ENCODE results near the gene IL12RB2. TPM values are rescaled to one million over a fixed set of nuclear protein-coding genes. Genes with fewer than 3 reads are reported as not detected.

The IL12RB2 gene, protein sequence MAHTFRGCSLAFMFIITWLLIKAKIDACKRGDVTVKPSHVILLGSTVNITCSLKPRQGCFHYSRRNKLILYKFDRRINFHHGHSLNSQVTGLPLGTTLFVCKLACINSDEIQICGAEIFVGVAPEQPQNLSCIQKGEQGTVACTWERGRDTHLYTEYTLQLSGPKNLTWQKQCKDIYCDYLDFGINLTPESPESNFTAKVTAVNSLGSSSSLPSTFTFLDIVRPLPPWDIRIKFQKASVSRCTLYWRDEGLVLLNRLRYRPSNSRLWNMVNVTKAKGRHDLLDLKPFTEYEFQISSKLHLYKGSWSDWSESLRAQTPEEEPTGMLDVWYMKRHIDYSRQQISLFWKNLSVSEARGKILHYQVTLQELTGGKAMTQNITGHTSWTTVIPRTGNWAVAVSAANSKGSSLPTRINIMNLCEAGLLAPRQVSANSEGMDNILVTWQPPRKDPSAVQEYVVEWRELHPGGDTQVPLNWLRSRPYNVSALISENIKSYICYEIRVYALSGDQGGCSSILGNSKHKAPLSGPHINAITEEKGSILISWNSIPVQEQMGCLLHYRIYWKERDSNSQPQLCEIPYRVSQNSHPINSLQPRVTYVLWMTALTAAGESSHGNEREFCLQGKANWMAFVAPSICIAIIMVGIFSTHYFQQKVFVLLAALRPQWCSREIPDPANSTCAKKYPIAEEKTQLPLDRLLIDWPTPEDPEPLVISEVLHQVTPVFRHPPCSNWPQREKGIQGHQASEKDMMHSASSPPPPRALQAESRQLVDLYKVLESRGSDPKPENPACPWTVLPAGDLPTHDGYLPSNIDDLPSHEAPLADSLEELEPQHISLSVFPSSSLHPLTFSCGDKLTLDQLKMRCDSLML
- 151 and 159 TPM in 2 replicates for total RNA-seq

DNA sequence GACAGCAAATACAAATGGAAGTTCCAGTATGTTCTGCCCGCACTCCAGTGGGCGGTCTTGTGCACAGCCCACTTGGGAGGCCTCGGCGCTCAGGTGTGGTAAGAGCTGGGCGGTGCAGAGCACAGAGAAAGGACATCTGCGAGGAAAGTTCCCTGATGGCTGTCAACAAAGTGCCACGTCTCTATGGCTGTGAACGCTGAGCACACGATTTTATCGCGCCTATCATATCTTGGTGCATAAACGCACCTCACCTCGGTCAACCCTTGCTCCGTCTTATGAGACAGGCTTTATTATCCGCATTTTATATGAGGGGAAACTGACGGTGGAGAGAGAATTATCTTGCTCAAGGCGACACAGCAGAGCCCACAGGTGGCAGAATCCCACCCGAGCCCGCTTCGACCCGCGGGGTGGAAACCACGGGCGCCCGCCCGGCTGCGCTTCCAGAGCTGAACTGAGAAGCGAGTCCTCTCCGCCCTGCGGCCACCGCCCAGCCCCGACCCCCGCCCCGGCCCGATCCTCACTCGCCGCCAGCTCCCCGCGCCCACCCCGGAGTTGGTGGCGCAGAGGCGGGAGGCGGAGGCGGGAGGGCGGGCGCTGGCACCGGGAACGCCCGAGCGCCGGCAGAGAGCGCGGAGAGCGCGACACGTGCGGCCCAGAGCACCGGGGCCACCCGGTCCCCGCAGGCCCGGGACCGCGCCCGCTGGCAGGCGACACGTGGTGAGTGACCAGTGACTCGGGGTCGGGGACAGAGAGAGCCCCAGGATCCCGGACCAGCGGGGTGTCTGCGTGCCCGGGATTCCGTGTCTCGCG, at the start of gene IL12RB2:
IL12RB2 (plus strand) TSS at position 623 of the 810 bp plus-strand sequence. CDS start 12,496 bp downstream, outside the sequence.
- intact Hi-C loops (cut with micrococcal nuclease), result loop anchor here (1.0 kb wide), 2 partner anchors 73 to 123 kb away; partner anchors contain the start of gene SERBP1

DNA sequence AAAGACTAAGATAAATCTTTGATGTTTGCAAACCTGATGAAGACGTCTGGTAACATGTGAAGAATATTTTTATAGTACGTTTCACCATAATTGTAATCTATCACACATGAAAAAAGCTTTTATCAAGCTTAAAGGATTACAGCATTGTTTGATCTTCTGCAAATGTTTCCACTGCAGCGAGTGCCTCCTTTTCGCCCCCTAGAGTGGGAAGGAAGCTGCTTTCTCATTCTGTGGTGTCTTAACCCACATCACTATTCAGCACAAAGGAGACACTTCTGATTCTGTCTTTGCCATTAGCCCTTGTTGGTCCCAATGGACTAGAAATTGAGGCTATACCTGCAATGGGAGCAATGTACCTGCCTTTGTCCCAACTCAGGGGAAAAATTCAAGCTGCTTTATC, 46.0 kb upstream of the IL12RB2 start:
- intact Hi-C loops (cut with micrococcal nuclease), result loop anchor here (1.0 to 2.0 kb wide), 3 partner anchors 13 to 43 kb away; no protein-coding TSS in a partner anchor

DNA sequence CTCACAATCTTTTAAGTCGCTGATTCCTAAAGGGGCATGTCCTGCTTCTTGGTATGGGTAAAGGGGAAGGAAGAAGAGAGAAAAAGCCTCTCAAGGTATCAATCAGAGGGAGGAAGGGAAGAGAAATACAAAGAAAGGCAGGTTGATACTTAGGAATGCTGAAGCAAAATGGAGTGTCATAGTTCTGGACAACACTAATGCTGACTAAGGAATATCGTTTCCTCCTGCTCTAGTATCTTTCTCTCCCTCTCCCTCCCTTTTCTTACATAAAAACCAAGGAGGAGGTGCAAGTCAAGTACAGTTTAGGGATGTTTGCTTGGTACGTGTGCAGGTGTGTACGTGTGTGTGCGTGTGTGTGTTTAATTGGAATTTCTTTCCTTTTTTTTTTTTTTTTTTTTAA, 44.9 kb upstream of the IL12RB2 start:
- intact Hi-C loops (cut with micrococcal nuclease), result no loop called here

DNA sequence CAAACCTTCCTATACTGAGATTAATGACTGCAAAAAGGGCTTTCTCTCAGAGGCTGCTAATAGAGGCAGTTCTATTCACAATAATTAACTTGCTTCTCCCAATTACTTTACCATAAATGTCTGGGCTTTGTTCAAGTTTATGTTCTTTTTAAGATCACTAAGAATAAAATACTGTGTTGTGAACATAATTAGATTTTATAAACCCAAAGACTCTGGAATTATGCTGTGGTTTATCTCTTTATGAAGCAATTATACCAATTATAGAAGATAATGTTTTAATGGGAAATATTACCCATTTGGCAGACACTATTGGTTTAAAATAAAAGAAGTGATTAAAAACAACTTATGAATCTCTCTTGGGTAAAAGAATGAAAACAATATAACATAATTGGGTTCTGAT, 43.5 kb upstream of the IL12RB2 start:
- intact Hi-C loops (cut with micrococcal nuclease), result no loop called here

DNA sequence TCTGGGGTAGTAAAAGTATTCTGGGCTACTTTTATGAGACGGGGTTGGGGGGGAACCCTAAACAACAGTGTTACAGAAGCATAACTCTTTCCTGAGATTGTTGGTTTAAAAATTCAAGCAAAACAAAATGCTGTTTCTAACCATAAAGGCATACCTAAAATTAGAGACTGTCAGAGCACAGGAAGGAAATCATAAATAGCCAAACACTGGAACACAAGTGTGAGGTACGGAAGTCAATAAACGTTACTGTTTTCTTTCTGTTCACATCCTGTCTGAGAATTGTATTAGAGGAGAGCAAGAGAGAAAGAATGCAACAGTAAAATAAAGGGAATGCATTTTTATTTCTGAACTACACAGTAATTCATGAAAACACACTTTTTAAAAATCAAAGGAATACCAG, 42.8 kb upstream of the IL12RB2 start:
- intact Hi-C loops (cut with micrococcal nuclease), result loop anchor here (1.0 kb wide), 1 partner anchor 9 kb away; no protein-coding TSS in a partner anchor

DNA sequence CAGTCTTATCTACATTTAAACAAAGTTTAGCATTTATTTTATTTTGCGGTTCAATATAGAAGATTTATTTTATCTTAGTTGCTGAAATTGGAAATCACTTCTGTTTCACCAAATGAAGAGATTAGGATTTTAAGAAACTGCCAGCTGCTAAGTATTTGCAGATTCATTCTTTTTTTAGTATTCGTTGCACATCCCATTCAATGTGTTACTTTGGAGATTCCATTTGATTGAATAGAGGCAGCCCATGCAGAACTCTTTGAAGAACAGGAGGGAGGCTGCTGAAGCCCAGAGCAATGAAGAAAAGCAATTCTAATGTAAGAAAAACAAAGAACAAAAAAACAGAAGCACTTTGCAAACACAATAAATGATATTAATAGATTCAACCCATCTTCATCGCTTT, 38.6 kb upstream of the IL12RB2 start:
- intact Hi-C loops (cut with micrococcal nuclease), result no loop called here

DNA sequence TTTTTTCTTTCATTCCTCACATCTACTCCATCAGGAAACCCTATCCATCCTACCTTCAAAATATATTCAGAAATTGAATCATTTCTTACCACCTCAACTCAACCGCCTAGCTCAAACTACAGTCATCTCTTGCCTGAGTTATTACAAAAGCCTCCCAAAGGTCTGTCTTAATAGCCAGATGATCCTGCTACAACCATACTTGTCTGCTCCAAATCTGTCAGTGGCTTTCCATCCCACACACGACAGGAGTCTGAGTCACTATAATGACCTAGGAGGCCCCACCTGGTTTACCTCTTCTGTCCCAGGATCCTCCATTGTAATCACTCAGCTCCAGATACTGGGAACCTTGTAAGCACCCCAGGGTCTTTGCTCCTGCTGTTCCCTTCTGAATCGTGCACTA, 37.1 kb upstream of the IL12RB2 start:
- intact Hi-C loops (cut with micrococcal nuclease), result loop anchor here (10.0 kb wide), 1 partner anchor 414 kb away; the partner anchor contains the start of gene GADD45A

DNA sequence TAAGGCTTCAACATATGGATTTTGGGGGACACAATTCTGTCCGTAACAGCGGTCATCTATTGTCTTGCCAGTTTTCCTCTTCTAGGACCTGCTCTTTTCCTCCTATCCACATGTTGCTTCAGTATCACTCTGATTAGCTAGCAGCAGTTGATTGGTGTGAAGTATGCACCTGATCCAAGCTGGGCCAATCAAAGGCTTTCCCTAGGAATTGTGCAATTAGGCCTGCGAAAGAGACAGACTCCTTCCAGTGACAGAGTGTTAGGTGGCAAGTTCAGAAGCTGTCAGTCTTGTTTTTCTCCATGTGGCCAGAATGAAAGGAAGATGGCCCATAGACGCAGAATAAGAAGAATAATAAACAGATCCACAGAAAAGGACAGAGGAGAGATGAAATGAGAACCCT, 34.1 kb upstream of the IL12RB2 start:
- intact Hi-C loops (cut with micrococcal nuclease), result loop anchor here (10.0 kb wide), 1 partner anchor 411 kb away; the partner anchor contains the start of gene GADD45A

DNA sequence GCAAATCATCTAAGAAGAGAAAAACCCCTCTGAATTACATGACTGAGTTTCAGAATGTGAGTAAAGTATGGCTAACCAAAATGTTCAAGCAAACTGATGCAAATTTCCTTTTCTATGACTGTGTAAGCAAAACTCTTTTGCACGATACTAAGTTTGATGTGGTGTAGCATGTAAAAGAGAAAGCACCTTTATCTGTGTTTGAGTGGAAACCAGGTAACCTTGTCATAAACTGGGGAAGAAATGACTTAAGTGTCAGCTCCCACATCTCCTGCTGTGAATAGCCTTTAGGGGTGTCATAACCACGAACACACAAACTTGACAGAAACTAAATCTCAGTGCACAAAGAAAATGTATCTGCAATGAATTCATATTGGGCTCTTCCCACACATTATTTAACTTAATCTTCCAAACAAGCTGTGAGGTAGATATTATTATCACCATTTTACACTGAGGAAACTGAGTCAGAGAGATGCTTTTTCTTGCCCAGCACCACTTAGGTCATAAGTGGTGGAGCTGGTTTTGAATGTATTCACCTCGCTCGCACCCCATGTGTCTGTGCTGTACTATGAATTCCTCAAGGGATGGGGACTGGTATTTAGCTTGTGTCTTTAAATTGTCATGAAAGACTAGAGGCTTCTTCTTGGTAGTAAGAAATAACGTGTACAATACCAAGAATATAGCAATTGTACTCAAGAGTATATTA, 32.9 kb upstream of the IL12RB2 start:
- intact Hi-C loops (cut with micrococcal nuclease), result loop anchor here (1.0 to 10.0 kb wide), 13 partner anchors 9 to 410 kb away; partner anchors contain the start of genes GADD45A and SERBP1

DNA sequence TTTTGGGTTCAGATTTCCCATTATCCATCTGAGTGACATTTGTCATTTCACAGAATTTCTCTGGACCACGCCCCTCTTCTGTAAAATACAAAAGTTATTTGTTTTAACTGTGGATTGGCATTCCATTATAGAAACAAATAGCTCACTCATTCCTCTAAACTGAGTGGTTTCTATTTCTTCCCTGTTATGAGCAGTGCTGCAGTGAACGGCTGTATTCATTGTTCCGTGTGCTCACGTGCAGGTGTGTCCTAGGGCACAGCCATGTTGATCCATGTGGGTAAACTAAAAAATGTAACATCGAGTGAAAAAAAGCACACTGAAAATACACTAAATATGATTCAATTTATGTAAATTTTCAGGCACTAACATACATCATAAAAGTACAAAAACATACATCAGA, 27.0 kb upstream of the IL12RB2 start:
- intact Hi-C loops (cut with micrococcal nuclease), result no loop called here

DNA sequence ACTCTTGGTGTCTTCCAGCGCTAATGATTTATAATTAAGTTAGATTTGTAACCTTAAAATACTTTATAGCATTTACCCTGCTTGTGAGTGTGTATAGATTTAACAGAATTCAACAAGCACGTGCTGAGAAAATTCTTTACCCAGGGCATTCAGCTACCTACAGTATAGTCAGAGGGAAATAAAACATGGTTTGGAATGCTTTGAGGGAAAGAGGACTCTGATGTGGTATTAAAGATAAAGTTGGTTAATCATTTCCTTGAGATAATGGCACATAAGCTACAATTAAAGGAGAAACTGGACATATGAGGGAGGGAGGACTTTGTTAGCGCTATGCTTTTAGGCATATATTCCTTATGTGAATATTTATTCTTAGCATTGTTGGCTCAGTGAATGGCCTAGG, 26.4 kb upstream of the IL12RB2 start:
- intact Hi-C loops (cut with micrococcal nuclease), result no loop called here

DNA sequence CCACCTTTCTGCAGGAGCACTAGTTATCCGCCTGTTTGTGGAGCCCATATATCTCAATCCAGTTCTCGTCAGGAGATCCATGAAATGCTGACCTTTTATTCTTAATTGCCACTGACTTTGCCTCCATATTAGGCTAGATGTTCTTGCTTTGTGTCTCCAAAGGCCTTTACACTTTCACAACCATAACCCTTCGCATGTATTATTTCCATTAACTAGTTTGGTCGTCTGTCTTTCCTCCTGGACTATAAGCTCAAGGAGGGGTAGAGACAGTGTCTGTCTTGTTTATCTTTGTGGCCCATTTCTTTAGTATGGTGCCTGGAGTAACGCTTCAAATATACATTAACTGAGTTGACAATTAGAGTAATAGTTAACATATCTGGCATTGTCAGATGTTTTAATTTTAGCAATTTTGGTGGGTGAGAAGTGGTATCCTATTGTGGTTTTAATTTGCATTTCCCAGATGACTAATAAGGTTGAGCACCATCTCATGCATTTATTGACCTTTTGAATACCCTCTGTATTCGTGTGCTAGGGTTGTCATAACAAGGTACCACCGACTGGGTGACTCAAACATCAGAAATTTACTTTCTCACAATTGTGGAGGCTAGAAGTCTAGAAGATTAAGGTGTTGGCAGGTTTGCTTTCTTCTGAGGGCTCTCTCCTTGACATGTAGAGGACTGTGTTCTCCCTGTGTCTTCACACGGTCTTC, 21.7 kb upstream of the IL12RB2 start:
- intact Hi-C loops (cut with micrococcal nuclease), result loop anchor here (1.0 kb wide), 2 partner anchors 8 to 12 kb away; no protein-coding TSS in a partner anchor

DNA sequence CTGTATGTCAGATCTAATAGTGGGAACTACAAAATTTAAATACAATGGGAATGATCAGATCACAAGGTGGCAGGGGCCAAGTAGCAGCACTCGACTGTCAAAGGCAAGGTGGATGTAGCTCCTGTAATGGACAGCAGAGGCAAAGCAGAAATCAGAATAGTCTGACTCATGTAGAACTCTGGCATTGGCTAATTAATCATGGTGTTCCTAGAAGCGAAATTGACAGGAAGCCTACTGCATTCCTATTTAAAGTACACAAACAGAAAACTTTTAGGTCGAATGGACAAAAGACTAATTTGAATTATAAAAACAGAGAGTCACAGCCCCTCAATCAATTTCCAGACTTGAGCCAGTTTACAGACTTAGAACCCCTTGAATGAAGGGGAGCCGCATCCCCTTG, 17.4 kb upstream of the IL12RB2 start:
- intact Hi-C loops (cut with micrococcal nuclease), result no loop called here

DNA sequence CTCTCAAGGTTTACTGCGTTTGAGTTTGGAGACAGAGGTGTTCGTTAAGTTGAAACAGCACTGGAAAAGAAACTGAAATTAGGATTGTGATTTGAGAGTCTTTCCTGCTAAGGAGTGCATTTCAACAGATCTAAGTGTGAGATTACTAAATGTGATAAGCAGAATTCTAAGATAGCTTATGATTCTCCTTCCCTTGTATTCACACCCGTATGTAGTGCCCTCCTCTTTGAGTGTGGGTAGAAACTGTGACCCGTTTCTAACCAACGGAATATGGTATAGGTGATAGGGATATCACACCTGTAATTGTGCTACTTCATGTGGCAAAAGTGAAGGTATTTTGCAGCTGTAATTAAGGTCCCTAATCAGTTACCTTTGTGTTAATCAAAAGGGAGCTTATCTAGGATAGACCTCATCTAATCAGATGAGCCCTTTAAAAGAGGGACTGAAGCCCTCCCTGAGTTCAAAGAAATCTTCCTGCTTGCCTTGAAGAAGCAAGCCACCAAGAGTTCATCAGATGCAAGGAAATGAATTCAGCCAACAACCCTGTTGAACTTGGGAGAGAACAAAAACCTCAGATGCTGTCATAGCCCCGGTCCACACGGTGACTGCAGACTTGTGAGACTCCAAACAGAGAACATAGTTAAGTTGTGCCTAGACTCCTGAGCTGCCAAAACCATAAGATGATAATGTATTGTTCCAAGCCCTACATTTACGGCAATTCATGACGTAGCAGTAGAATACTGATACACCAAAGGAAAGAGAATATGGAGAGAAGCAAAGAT, 12.6 kb upstream of the IL12RB2 start:
- intact Hi-C loops (cut with micrococcal nuclease), result loop anchor here (1.0 kb wide), 4 partner anchors 9 to 38 kb away; no protein-coding TSS in a partner anchor

DNA sequence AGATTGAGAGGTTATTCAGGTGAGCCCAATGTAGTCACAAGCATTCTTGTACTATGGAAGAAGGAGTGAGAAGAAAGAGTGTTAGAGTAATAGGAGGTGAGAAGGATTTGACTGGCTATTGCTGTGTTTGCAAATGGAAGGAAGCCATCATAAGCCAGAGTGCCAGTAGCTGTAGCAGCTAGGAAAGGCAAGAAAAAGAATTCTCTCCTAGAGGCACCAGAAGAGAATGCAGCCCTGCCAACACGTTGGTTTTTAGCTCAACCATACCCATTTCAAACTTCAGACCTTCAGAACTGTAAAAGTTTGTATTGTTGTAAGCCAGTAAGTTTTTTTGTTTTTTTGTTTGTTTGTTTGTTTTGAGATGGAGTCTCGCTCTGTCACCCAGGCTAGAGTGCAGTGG, 8.9 kb upstream of the IL12RB2 start:
- intact Hi-C loops (cut with micrococcal nuclease), result no loop called here

DNA sequence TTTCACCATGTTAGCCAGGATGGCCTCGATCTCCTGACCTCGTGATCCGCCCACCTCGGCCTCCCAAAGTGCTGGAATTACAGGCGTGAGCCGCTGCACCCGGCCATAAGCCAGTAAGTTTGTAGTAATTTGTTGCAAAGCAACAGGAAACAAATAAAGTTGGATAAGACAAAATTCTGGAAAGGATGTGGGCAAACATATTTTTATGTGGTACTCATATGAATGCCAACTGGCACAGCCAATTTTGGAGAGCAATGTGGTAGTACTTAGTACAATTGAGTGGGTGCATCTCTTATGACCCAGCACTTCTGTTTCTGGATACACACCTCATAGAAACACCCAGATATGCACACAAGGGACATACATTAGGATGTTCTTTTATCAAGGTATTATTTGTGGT, 8.4 kb upstream of the IL12RB2 start:
- intact Hi-C loops (cut with micrococcal nuclease), result no loop called here

DNA sequence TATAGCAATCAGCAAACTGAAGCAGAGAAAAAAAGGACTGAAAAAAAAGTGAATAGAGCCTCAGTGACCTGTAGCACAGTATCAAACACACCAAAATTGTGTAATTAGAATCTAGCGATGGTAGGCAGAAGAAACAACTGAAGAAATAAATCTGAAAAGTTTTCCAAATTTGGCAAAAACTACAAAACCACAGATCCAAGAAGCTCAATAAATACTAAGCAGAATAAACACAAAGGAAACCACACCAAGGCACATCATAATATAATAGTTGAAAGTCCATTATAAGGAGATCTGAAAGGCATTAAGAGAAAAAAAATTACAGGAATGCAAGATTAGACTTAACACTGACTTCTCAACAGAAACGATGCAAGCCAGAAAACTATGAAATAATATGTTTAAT, 7.1 kb upstream of the IL12RB2 start:
- intact Hi-C loops (cut with micrococcal nuclease), result no loop called here

DNA sequence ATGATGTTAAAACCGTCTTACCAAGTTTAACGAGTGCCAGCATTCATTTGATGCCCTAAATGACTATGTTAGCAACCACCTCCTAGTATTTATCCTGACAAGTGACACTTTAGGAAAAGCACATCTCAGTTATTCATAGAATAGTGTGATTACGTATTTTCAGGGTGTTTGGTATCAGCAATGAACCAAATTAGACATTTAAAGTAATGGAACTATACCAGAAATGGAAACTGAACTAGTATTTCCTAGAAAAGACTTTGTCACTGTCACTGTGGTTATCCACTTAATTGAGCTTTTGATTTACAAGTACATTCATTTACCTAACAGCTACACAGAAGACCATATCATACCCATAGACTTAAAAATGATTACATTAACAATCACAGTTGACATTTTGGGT, 3.6 kb upstream of the IL12RB2 start:
- intact Hi-C loops (cut with micrococcal nuclease), result loop anchor here (1.0 to 2.0 kb wide), 5 partner anchors 9 to 250 kb away; partner anchors contain the start of gene SLC35D1

DNA sequence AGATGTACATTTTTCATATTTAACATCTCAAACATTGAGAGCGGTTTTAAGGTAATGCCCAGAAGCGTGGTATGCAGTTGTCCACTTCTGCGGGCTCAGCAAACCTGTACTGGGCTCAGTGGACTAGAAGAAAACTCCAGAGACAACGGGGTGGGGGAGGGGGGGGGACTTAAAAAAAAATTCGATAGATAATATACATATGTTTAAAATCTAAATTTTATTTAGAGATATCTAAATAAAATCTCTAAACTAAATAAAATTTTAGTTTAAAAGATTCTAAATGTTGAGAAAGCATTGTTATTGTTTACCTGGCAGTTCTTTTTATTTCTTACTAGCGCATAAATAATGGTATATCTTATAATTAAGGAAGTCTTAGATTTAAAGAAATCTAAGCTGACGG, 1.1 kb upstream of the IL12RB2 start:
- intact Hi-C loops (cut with micrococcal nuclease), result no loop called here

Measured in T-helper 1 cell treated with Interleukin-12 subunit alpha and Interleukin-12 subunit beta and Interleukin-4 antibody, amounts not matched to agents 30 ng/mL and 1 ng/mL, for 36 hours (primary cell).